Measurements from ENCODE around the gene SLC38A3.
A peak's percentile ranks its signal among the peaks of the same experiment; 100 is the strongest.
"Not testable (repeated sequence)": the region's sequence is repeated elsewhere in the genome, so short reads cannot be mapped to it uniquely, and the experiment has no call there.

Gene SLC38A3

DNA sequence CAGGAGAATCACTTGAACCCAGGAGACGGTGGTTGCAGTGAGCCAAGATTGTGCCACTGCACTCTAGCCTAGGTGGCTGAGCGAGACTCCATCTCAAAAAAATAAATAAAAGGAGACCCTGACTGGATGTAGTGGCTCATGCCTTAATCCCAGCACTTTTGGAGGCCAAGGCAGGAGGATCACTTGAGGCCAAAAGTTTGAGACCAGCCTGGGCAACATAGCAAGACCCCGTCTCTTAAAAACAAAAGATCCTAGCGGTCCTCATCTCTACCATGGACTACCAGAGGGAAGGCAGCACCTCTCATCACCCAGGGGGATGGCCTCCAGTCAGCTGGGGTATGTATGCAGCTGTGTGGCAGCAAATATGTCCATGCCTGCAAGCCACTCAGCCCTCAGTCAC is 57.1 kb downstream of the SLC38A3 start:
- Histone ChIP-seq H3K79me1 (ENCODE audit: low read length) (peaks cover 42% of the 10 kb centered on the region), H2AK5ac (ENCODE audit: low read length) (peak overlapping the region; percentile 6), H3K79me2 (ENCODE audit: control insufficient read depth, insufficient read depth, low read length, poor library complexity) (peaks cover 14% of the 10 kb centered on the region), H2BK12ac (ENCODE audit: low read length) (peak overlapping the region; percentile 34), H4K91ac (ENCODE audit: low read depth, low read length) (peak overlapping the region; percentile 22), H3K36me3 (ENCODE audit: control insufficient read depth in 1 of 2, insufficient read depth in 2 of 2, low read length in 2 of 2) (peaks cover 17 to 18% of the 10 kb centered on the region in 2 experiments), H3K4me1 (ENCODE audit: control insufficient read depth in 1 of 2, insufficient read depth in 2 of 2, low read length in 2 of 2) (peaks cover 38 to 43% of the 10 kb centered on the region in 2 experiments)
- not testable (repeated sequence) for H3K14ac ChIP-seq (ENCODE audit: low read length); H3K18ac ChIP-seq (ENCODE audit: low read length); H3K9ac ChIP-seq (ENCODE audit: low read length); DNase-seq; H4K8ac ChIP-seq (ENCODE audit: low read depth, low read length); H3K27me3 ChIP-seq (ENCODE audit: insufficient read depth, low read length); H3K27ac ChIP-seq (ENCODE audit: low read depth, low read length); H2BK120ac ChIP-seq (ENCODE audit: insufficient read depth, low read length, poor library complexity); H3K23ac ChIP-seq (ENCODE audit: low read length); H3K4me3 ChIP-seq (ENCODE audit: low read depth, low read length); H3K4me2 ChIP-seq (ENCODE audit: low read length); H2AFZ ChIP-seq (ENCODE audit: insufficient read depth, low read length, poor library complexity); H4K12ac ChIP-seq (ENCODE audit: low read depth, low read length); H3K9me3 ChIP-seq (ENCODE audit: insufficient read depth, low read depth, low read length); H2BK5ac ChIP-seq (ENCODE audit: low read depth, low read length, poor library complexity); H3K4ac ChIP-seq (ENCODE audit: low read depth, low read length)
- no CpG with 5 or more reads among the region's 4 CpGs for WGBS (ENCODE audit: extremely low coverage, insufficient coverage, insufficient read length)

DNA sequence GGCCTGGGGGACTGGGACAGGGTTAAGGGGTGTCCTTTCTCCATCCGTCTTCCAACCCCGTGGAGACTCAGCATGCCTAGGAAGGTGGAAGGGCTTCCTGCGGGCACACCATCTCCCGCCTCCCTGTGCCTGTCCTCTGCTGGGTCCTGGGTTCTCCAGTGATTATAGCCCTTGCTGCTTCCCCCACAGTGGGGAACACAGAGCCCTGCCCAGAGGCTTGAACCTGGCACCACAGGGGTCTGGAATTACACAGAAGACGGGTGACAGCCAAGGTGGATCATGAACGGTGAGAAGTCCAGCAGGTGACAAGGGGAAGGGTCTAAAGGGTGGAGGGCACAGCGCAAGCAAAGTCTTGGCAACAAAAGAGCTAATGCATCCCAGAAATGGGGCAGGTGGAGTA is 57.7 kb downstream of the SLC38A3 start:
- H3K23ac ChIP-seq (ENCODE audit: low read length) = no peak overlapping the region
- no peak overlapping the region for H3K4me2 ChIP-seq (ENCODE audit: low read length)
- no peak overlapping the region for H3K27ac ChIP-seq (ENCODE audit: low read depth, low read length)
- H4K12ac ChIP-seq (ENCODE audit: low read depth, low read length) = no peak overlapping the region
- H3K18ac ChIP-seq (ENCODE audit: low read length) = peak overlapping the region; percentile 25
- no peak overlapping the region for H3K4ac ChIP-seq (ENCODE audit: low read depth, low read length)
- H3K79me1 ChIP-seq (ENCODE audit: low read length) = peaks cover 43% of the 10 kb centered on the region
- peaks cover 38 to 44% of the 10 kb centered on the region in 2 experiments for H3K4me1 ChIP-seq (ENCODE audit: control insufficient read depth in 1 of 2, insufficient read depth in 2 of 2, low read length in 2 of 2)
- H3K27me3 ChIP-seq (ENCODE audit: insufficient read depth, low read length) = no peaks in the 10 kb centered on the region
- DNase-seq = no peak
- no peak overlapping the region for H2AFZ ChIP-seq (ENCODE audit: insufficient read depth, low read length, poor library complexity)
- peaks cover 12 to 13% of the 10 kb centered on the region in 2 experiments for H3K36me3 ChIP-seq (ENCODE audit: control insufficient read depth in 1 of 2, insufficient read depth in 2 of 2, low read length in 2 of 2)
- peaks cover 14% of the 10 kb centered on the region for H3K79me2 ChIP-seq (ENCODE audit: control insufficient read depth, insufficient read depth, low read length, poor library complexity)
- WGBS (ENCODE audit: extremely low coverage, insufficient coverage, insufficient read length) = no CpG with 5 or more reads among the region's 7 CpGs
- peak overlapping the region; percentile 40 for H3K14ac ChIP-seq (ENCODE audit: low read length)
- no peaks in the 10 kb centered on the region for H3K9me3 ChIP-seq (ENCODE audit: insufficient read depth, low read depth, low read length)
- H2BK5ac ChIP-seq (ENCODE audit: low read depth, low read length, poor library complexity) = no peak overlapping the region
- H3K4me3 ChIP-seq (ENCODE audit: low read depth, low read length) = no peak overlapping the region
- H2AK5ac ChIP-seq (ENCODE audit: low read length) = peak overlapping the region; percentile 6
- no peak overlapping the region for H4K8ac ChIP-seq (ENCODE audit: low read depth, low read length)
- no peak overlapping the region for H2BK120ac ChIP-seq (ENCODE audit: insufficient read depth, low read length, poor library complexity)
- H3K9ac ChIP-seq (ENCODE audit: low read length) = no peak overlapping the region
- peak overlapping the region; percentile 66 for H2BK12ac ChIP-seq (ENCODE audit: low read length)
- peak overlapping the region; percentile 41 for H4K91ac ChIP-seq (ENCODE audit: low read depth, low read length)

DNA sequence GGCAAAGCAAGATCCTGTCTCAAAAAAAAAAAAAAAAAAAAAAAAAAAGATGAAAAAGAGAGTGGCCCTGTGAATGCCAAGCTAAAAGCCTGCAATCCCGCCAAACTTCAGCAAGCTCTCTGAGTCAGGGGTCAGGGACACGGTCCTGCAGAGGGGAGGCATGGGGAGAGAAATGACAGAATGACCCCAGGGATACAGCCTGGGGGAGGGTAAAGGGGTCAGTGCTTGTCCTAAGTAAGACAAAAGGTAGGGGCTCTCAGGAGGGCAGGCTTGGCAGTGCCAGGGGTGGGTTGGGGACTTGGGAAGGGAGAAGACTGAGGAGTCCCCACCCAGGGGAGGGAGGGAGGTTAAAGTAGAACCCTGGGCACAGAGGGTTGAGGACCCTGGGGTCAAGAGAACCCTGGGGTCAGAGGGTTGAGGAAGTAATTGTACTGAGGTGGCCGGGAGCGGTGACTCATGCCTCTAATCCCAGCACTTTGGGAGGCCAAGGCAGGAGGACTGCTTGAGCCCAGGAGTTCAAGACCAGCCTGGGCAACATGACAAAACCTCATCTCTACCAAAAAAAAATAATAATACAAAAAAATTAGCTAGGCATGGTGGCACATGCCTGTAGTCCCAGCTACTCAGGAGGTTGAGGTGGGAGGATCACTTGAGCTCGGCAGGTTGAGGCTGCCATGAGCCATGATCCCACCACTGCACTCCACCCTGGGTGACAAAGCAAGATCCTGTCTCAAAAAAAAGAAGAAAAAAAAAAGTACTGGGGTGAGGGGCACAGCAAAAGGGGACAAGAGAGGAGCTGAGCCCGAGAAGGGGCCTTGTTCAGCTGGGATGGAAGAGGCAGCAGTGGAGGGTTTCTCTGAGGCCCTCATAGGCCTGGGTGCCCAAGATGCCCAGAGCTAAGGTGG is 58.7 kb downstream of the SLC38A3 start:
- Histone ChIP-seq H3K9me3 (ENCODE audit: insufficient read depth, low read depth, low read length) (no peaks in the 10 kb centered on the region), H2BK12ac (ENCODE audit: low read length) (peak overlapping the region; percentile 95), H3K79me2 (ENCODE audit: control insufficient read depth, insufficient read depth, low read length, poor library complexity) (peaks cover 14% of the 10 kb centered on the region), H3K18ac (ENCODE audit: low read length) (peak overlapping the region; percentile 88), H2BK120ac (ENCODE audit: insufficient read depth, low read length, poor library complexity) (peak overlapping the region; percentile 96), H3K4me2 (ENCODE audit: low read length) (peak overlapping the region; percentile 44), H3K9ac (ENCODE audit: low read length) (peak overlapping the region; percentile 20), H3K4me1 (ENCODE audit: control insufficient read depth in 1 of 2, insufficient read depth in 2 of 2, low read length in 2 of 2) (peaks cover 39 to 44% of the 10 kb centered on the region in 2 experiments), H3K4me3 (ENCODE audit: low read depth, low read length) (no peak overlapping the region), H2AK5ac (ENCODE audit: low read length) (peak overlapping the region; percentile 94), H3K36me3 (ENCODE audit: control insufficient read depth in 1 of 2, insufficient read depth in 2 of 2, low read length in 2 of 2) (peaks cover 3 to 5% of the 10 kb centered on the region in 2 experiments), H3K23ac (ENCODE audit: low read length) (no peak overlapping the region), H4K12ac (ENCODE audit: low read depth, low read length) (peak overlapping the region; percentile 51), H3K27me3 (ENCODE audit: insufficient read depth, low read length) (no peaks in the 10 kb centered on the region), H3K79me1 (ENCODE audit: low read length) (peaks cover 43% of the 10 kb centered on the region), H4K8ac (ENCODE audit: low read depth, low read length) (peak overlapping the region; percentile 87), H2AFZ (ENCODE audit: insufficient read depth, low read length, poor library complexity) (peak overlapping the region; percentile 35), H3K4ac (ENCODE audit: low read depth, low read length) (peak overlapping the region; percentile 61), H3K27ac (ENCODE audit: low read depth, low read length) (peak overlapping the region; percentile 93), H3K14ac (ENCODE audit: low read length) (peak overlapping the region; percentile 96), H4K91ac (ENCODE audit: low read depth, low read length) (peak overlapping the region; percentile 97), H2BK5ac (ENCODE audit: low read depth, low read length, poor library complexity) (peak overlapping the region; percentile 91)
- WGBS (ENCODE audit: extremely low coverage, insufficient coverage, insufficient read length) = no CpG with 5 or more reads among the region's 6 CpGs
- peak in 1 of 2 donors; percentile 21 for DNase-seq

DNA sequence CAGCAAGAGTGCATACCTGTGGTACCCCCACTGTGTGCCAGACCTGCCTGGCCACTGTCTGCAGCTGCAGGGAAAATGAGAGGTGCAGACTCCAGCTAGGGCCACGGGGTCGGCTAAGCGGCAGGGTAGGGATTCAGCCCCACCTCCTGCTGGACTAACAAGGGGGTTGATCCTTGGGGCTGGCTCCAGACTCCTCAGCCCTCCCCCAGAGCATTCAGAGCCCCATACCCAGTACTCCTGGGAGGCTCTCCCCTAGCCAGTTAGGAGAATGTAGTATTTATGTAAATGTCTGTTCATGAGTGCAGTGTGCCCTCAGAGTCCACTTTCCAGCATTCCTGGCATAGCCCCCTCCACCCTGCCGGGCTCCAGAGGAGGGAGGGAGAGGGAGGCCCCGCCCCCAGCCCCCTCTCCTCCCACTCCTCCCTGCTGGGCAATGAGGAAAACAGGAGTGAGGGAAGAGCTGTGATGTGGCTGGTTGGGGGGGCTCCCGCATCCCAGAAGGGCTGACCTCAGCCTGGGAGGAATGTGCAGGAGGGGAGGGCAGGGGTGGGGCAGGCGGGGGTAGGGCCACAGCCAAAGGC is 59.4 kb downstream of the SLC38A3 start:
- peak overlapping the region; percentile 94 for H2AK5ac ChIP-seq (ENCODE audit: low read length)
- H3K79me2 ChIP-seq (ENCODE audit: control insufficient read depth, insufficient read depth, low read length, poor library complexity) = peaks cover 14% of the 10 kb centered on the region
- H3K4me1 ChIP-seq (ENCODE audit: control insufficient read depth in 1 of 2, insufficient read depth in 2 of 2, low read length in 2 of 2) = peaks cover 45 to 48% of the 10 kb centered on the region in 2 experiments
- H3K23ac ChIP-seq (ENCODE audit: low read length) = no peak overlapping the region
- H2BK120ac ChIP-seq (ENCODE audit: insufficient read depth, low read length, poor library complexity) = peak overlapping the region; percentile 96
- no peaks in the 10 kb centered on the region for H3K27me3 ChIP-seq (ENCODE audit: insufficient read depth, low read length)
- H2BK5ac ChIP-seq (ENCODE audit: low read depth, low read length, poor library complexity) = peak overlapping the region; percentile 91
- H3K9ac ChIP-seq (ENCODE audit: low read length) = peak overlapping the region; percentile 20
- H3K4me2 ChIP-seq (ENCODE audit: low read length) = peak overlapping the region; percentile 44
- H3K36me3 ChIP-seq (ENCODE audit: control insufficient read depth in 1 of 2, insufficient read depth in 2 of 2, low read length in 2 of 2) = peaks cover 0 to 1% of the 10 kb centered on the region in 2 experiments
- H3K14ac ChIP-seq (ENCODE audit: low read length) = peak overlapping the region; percentile 96
- H3K4me3 ChIP-seq (ENCODE audit: low read depth, low read length) = no peak overlapping the region
- peak overlapping the region; percentile 61 for H3K4ac ChIP-seq (ENCODE audit: low read depth, low read length)
- peak overlapping the region; percentile 87 for H4K8ac ChIP-seq (ENCODE audit: low read depth, low read length)
- peak overlapping the region; percentile 35 for H2AFZ ChIP-seq (ENCODE audit: insufficient read depth, low read length, poor library complexity)
- peak overlapping the region; percentile 93 for H3K27ac ChIP-seq (ENCODE audit: low read depth, low read length)
- WGBS (ENCODE audit: extremely low coverage, insufficient coverage, insufficient read length) = no CpG with 5 or more reads among the region's 7 CpGs
- H2BK12ac ChIP-seq (ENCODE audit: low read length) = peak overlapping the region; percentile 95
- H4K12ac ChIP-seq (ENCODE audit: low read depth, low read length) = peak overlapping the region; percentile 51
- peak overlapping the region; percentile 88 for H3K18ac ChIP-seq (ENCODE audit: low read length)
- peak; percentile 89 to 93 for DNase-seq
- H3K9me3 ChIP-seq (ENCODE audit: insufficient read depth, low read depth, low read length) = no peaks in the 10 kb centered on the region
- H4K91ac ChIP-seq (ENCODE audit: low read depth, low read length) = peak overlapping the region; percentile 97
- H3K79me1 ChIP-seq (ENCODE audit: low read length) = peaks cover 41% of the 10 kb centered on the region
